ENCODE results near the gene NKIRAS2. TPM values are rescaled to one million over a fixed set of nuclear protein-coding genes. Genes with fewer than 3 reads are reported as not detected.

The NKIRAS2 gene
- total and polyA plus RNA-seq, 2 donors (not counting 3 experiments of a cell fraction or from before 2014, with no cell fraction given), result 57.3 to 87.6 TPM

- no peaks in the 10 kb centered on the region for H3K79me2 ChIP-seq (ENCODE audit: control insufficient read depth, insufficient read depth, low read length)
- H3K4me3 ChIP-seq (replicated peaks in 1 of 3; ENCODE audit: insufficient read depth in 1 of 3, low read depth in 1 of 3, low read length in 3 of 3), result no peak overlapping the region
- TF ChIP-seq, protein P1, sequence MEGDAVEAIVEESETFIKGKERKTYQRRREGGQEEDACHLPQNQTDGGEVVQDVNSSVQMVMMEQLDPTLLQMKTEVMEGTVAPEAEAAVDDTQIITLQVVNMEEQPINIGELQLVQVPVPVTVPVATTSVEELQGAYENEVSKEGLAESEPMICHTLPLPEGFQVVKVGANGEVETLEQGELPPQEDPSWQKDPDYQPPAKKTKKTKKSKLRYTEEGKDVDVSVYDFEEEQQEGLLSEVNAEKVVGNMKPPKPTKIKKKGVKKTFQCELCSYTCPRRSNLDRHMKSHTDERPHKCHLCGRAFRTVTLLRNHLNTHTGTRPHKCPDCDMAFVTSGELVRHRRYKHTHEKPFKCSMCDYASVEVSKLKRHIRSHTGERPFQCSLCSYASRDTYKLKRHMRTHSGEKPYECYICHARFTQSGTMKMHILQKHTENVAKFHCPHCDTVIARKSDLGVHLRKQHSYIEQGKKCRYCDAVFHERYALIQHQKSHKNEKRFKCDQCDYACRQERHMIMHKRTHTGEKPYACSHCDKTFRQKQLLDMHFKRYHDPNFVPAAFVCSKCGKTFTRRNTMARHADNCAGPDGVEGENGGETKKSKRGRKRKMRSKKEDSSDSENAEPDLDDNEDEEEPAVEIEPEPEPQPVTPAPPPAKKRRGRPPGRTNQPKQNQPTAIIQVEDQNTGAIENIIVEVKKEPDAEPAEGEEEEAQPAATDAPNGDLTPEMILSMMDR (IDR thresholded peaks at IDR 0.05; ENCODE audit: extremely low read depth in 1 of 2, insufficient read depth in 1 of 2, low read depth in 1 of 2, low read length in 2 of 2), result no peak
- TF ChIP-seq POLR2A (IDR thresholded peaks at IDR 0.05; ENCODE audit: low read depth, low read length) (no peak), FOS (IDR thresholded peaks at IDR 0.05; ENCODE audit: borderline replicate concordance, insufficient read depth, low read length) (no peak), JUN (IDR thresholded peaks at IDR 0.05; ENCODE audit: borderline replicate concordance, insufficient read depth, insufficient read length, low read depth) (no peak), POLR2AphosphoS5 (IDR thresholded peaks at IDR 0.05; ENCODE audit: insufficient read depth, low read depth, low read length) (no peak), EZH2 (IDR thresholded peaks at IDR 0.05; ENCODE audit: borderline replicate concordance, low read depth, low read length, severe bottlenecking) (no peak), GATA2 (IDR thresholded peaks at IDR 0.05; ENCODE audit: insufficient read depth, insufficient read length, low read depth, low read length) (no peak), MYC (IDR thresholded peaks at IDR 0.05; ENCODE audit: low read depth, low read length) (no peak)
- TF ChIP-seq, protein P2, sequence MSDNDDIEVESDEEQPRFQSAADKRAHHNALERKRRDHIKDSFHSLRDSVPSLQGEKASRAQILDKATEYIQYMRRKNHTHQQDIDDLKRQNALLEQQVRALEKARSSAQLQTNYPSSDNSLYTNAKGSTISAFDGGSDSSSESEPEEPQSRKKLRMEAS (IDR thresholded peaks at IDR 0.05; ENCODE audit: insufficient read depth, insufficient read length), result no peak
- H3K36me3 ChIP-seq (ENCODE audit: control insufficient read depth in 2 of 2, extremely low read depth in 1 of 2, insufficient read depth in 2 of 2, low read length in 2 of 2), result peaks cover 19 to 38% of the 10 kb centered on the region in 2 experiments
- no peaks in the 10 kb centered on the region for H3K9me3 ChIP-seq (replicated peaks; ENCODE audit: control insufficient read depth, insufficient read depth, low read length)
- ChIA-PET POLR2A (no interaction called here), CTCF (interaction anchor here (0.9 kb wide), 1 partner anchor 9 kb away, joined by 3 read pairs; no protein-coding TSS in a partner anchor)
- H3K9me1 ChIP-seq (replicated peaks; ENCODE audit: control insufficient read depth, extremely low read depth, insufficient read depth, low read length), result no peaks in the 10 kb centered on the region
- no peaks in the 10 kb centered on the region for H3K4me1 ChIP-seq (ENCODE audit: control insufficient read depth, extremely low read depth, insufficient read depth, low read length)
- dilution Hi-C loops (cut with MboI; ENCODE audit: extremely low pct_ligation_motif_present, low sequenced_read_pairs) (no loop called here), intact Hi-C loops (cut with micrococcal nuclease) (no loop called here)
- no peaks in the 10 kb centered on the region for H4K20me1 ChIP-seq (replicated peaks; ENCODE audit: control insufficient read depth, extremely low read depth, insufficient read depth, low read length)
- H3K9ac ChIP-seq (replicated peaks; ENCODE audit: extremely low read depth, insufficient read depth, low read length), result no peak overlapping the region
- DNase-seq (ENCODE audit: low read depth, low spot score), result no peak
- FAIRE-seq, result no peak
- H2AFZ ChIP-seq (ENCODE audit: low read depth, low read length), result no peak overlapping the region
- H3K27me3 ChIP-seq (ENCODE audit: control insufficient read depth in 2 of 2, insufficient read depth in 2 of 2, low read length in 2 of 2), result no peaks in the 10 kb centered on the region
- no peak overlapping the region for H3K27ac ChIP-seq (ENCODE audit: insufficient read depth, low read depth, low read length)
- no TSS peak for BruUV-seq (replicated peaks)
- no peak overlapping the region for H3K4me2 ChIP-seq (ENCODE audit: insufficient read depth, low read length)
Measured at GRCh38 chr17:41982026-41982760, 37.7 kb upstream of the NKIRAS2 start.
